ENCODE data around the gene FBF1.

FBF1 gene

GRCh38 chr17:75945211-75945610, 4.4 kb upstream of the FBF1 start:
- DNase-seq, result no peak

DNA sequence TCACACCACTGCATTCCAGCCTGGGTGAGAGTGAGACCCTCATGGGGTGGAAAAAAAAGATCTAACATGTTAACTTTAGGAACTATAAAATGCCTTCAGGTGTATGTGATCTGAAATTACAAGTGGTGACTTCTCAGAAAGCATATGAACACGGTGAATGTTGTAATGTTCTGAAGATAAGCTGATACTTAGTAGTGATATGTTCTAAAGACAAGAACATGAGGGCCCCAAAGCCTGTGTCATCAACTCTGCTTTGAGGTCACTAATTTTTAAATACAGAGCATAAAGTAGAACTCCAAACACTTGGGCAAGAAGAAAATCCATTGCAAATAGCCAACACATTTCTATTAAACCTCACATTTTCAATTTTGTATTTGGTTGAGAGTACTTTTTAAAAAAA, 2.6 kb upstream of the FBF1 start:
- no peak for DNase-seq

DNA sequence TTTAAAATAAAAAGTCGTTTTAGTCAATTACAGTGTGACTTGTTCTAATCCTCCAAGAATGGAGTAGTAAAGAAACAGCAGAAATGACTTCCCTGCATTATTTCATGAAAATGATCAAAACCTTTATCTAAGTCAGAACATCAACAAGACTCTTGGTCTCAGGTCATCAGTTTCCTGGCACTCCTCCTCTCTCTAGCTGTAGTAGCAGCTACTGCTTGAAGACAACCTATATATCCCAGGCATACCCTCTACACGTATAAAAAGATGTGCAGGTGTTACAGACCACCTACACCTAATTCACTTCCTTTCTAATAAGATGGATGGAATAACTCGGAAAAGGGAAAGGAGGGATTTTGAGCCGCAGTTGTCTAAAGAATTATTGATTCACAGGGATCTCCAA, 1.6 kb upstream of the FBF1 start:
- no peak for DNase-seq

DNA sequence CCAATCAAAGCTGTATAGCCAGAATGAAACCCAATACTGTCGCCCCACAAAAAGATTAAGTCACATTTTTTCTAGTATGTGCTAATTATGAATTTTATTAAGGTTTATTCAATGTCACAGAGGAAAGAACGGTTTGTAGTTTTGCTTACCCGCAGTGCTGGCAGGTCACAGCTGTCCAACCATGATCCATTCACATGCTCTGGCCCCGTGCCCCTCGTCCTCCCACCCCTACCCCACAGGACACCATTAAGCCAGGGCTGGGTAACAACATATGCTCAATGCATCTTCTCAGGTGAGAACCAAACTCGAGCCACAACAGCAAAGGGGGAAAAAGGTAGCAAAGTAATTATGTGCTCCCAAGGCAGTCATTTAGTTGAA, 589 bp upstream of the FBF1 start:
- DNase-seq, result no peak

GRCh38 chr17:75937652-75938051, 3.2 kb downstream of the FBF1 start:
- no peak for DNase-seq

DNA sequence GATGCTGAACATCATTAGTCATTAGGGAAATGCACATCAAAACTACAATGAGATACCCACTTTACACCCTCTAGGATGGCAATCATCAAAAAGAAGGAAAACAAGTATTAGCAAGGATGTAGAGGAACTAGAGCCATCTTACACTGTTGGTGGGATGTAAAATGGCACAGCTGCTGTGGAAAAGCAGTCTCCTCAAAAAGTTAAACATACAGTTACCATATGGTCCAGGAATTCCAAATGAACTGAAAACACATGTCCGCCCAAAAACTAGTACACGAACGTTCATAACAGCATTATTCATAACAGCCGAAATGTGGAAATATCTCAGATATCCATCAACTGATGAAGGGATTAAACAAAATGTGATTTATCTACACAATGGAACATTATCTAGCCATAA, 7.0 kb downstream of the FBF1 start:
- DNase-seq, result no peak

DNA sequence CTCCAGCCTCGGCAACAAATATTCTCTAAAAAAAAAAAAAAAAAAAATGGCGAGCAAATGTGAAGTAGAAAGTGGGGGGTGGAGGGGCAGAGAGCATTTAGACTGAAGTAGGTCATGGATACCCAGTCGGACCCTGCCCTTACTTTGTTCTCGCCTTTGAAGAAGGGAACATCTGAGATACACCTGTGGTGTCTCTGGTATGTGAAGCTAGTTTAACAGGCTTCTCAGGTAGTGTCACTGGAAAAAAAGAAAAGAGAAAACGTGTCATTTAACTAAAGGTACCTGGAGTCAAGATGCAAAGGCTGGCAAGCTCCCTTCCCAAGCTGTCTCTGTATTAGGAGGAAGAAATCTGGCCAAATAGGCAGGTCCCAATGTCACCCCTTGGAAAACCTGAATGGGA, 8.0 kb downstream of the FBF1 start:
- DNase-seq, result no peak

DNA sequence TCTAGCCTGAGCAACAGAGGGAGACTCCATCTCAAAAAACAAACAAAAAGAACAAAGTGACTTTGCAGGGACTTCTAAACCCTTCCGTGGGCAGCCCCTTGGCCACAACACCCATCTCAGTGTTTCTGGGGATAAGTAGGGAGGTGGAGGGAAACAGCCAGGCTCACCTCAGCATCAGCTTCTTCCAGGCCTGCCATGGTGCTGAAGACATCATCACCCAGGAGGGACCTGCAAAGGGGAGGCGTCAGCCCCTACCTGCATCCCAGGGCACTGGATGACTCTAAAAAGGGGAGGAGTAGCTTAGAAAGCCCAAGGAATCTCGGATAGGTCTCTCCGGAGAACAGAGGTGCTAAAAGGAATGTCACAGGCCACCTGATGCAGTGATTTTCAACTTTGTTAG, 9.8 kb downstream of the FBF1 start:
- no peak for DNase-seq

- DNase-seq, result peak in 1 of 2 experiments; percentile 33
Measured at GRCh38 chr17:75927286-75927922, 13.4 kb downstream of the FBF1 start.

DNA sequence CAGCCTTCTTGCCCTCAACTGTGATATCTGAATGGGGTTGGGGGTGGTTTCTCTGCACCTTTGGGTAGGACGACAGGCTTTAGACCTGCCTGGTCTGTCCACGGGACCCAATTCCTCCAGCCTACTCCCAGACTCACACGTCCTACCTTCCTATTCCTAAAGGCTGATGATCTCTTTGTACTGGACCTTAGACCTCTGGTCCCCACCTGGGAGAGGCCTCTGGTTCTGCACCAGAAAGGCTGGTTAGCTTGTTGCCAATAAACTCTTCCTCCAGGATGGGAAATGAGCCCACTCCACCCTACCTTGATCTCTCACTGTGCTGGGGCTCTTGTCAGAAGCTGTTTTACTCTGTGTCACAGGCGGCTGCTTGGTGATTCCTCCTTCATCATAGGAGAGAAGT, 14.4 kb downstream of the FBF1 start:
- DNase-seq, result no peak

- no peak for DNase-seq
Measured at GRCh38 chr17:75925912-75926311, 14.9 kb downstream of the FBF1 start.

DNA sequence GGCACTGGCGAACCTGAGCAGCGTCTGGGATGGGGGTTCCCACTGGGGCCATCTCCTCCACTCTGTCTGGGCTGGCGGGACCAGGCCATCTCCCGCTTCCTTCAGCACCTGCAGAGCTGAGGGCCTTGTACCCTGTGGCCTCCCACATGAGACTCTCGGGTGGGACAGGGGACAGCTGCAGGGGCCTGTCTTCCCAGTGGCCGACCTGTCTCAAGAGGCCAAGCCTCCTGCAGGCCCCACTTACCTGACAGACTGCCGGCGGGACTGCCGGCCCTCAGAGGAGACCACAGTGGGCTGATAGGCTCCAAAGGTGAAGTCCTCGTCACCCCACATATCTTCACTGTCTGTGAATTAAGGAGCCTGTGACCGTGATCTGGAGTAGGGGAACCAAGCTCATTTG, 15.7 kb downstream of the FBF1 start:
- no peak for DNase-seq

DNA sequence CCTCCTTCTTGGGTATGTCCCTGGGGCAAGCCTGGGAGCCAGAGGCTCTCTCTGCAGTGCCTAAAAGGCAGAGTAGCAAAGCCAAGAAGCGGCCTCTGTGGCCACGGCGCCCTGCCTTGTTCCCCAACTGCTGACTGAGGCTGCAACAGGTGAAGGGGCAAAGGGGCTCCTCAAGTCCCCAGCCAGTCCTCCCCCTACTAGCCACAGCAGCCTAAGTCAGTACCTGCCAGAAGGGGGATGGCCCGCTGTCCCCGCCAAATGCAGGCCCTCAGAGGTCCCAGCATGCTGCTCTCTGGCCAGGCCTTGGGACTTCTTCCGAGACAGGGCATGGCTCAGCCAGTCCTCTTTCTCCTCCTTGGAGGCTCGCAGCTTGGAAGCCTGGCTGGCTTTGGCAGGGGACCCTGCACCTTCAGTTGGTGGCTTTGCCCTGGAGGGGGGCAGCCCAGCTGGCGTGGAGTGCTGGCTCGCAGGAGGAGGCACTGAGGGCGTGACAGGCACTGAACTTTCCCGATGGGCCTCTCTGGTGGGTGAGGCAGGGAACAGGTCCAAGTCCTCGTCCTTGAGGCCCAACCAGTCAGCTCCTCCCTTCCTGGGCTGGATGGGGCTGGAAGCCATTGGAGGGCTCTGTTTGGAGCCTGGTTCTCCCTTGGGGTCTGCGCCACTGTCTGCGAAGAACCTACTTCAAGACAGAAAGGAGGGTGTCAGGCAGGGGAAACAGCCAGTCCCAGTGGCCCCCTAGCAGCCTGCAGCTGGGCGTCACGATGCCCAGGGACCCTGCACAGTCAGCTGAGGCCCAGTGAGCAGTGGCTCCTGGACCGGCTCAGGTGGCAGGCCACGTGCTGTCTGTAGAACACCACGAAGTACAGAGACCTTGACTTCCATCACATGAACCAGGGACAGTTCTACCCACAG, 17.6 kb downstream of the FBF1 start:
- DNase-seq, result no peak

DNA sequence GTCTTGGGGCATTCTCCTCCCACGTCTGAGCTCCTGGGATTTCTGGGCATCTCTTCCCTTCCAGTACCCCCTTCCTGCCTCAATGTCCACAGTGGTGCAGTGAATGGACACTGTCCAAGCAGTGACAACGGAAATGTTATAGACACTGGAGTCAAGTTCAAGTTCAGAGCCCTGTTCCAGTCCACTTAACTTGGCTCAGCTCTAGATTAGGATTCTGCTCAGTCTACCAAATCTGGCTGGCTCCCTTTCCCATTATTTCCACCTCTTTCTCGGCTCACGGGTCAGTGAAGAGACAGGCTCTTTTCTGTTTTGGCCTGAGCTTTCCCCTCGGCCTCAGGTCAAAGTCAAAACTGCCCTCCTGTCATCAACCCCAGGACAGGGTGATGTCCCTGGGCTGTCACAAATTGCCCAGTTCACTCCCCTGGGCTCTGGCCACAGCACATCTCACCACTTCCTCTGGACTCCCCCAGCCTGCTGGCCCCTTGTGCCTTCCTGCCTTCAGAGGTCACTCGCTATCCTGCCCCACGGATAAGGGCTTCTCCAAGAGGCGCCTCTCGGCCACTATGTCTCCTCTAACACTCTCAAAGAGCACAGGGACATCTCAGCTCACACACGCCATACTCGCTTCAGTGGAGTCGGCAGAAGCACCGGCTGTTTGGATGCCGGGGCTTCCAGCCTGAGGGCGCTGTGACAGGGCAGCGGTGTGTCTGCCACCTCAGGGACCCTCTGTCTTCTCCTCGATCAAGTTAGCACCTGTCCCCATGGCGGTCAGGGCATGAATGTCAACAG, 18.5 kb downstream of the FBF1 start:
- no peak for DNase-seq

DNA sequence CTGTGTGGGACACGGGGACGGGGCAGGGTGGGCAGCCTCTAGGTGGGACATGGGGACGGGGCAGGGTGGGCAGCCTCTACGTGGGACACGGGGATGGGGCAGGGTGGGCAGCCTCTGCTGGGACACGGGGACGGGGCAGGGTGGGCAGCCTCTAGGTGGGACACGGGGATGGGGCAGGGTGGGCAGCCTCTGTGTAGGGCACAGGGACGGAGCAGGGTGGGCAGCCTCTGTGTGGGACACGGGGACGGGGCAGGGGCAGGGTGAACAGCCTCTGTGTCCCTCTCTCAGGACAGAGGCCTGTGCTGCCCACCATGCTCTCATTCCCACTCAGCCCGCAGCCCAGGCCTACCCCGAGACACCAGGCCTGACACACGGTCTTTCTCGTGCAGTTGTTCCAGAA, 19.2 kb downstream of the FBF1 start:
- no peak for DNase-seq

GRCh38 chr17:75920045-75920560, 20.7 kb downstream of the FBF1 start:
- no peak for DNase-seq

DNA sequence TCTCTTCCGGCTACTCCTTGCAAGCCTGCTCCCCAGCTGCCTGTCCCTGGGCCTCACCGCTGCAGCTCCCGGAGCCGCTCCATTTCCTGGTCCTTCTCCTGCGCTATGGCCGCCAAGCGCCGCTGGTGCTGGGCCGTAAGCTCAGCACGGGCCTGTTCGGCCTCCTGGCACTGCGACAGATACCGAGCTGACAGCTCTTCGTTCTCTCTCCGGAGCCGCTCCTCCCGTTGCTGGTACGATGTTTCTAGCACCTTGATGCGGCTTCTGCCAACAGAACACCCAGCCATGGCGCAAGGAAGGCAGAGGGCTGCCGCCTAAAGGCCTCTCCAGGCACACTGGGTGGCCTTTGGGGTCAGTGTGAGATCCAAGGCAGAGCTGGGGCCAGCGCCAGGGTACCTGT, 21.2 kb downstream of the FBF1 start:
- no peak for DNase-seq

- no peak for DNase-seq
Measured at GRCh38 chr17:75917917-75918445, 22.9 kb downstream of the FBF1 start.

DNA sequence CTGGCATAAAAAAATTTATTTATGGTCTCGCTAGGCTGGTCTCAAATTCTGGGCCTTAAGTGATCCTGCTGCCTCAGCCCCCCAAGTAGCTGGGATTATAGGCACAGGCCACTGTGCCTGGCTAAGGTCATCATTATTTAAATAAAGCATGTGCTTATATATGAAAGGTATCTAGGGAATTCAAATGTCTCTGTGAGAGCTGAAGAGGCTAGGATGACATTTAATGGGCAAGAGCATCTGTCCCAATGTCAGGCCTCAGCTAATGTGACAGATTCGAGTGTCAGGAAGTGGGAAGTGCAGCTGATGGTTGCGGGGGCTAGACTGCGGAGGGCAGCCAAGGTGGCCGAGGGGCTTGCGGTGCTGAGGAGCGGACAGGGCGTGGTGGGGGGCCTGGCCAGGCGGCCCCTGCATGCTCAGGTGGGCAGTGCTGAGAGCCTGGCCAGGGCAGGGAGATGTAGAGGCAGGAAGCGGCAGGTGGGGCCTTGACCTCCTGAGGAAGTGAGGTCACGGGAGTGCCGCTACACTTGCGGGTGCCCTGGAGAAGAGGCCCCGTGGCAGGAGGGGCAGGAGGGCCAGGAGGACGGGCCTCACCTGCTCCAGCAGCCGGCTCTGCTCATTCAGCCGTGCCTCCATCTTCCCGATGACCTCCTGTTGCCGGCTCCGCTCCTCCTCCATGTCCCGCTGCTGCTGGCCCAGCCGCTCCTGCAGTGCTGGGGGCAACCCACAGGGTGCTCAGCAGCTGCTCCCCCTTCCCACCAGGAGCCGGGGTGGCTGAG, 23.5 kb downstream of the FBF1 start:
- no peak for DNase-seq

GRCh38 chr17:75915268-75915667, 25.6 kb downstream of the FBF1 start:
- no peak for DNase-seq

DNA sequence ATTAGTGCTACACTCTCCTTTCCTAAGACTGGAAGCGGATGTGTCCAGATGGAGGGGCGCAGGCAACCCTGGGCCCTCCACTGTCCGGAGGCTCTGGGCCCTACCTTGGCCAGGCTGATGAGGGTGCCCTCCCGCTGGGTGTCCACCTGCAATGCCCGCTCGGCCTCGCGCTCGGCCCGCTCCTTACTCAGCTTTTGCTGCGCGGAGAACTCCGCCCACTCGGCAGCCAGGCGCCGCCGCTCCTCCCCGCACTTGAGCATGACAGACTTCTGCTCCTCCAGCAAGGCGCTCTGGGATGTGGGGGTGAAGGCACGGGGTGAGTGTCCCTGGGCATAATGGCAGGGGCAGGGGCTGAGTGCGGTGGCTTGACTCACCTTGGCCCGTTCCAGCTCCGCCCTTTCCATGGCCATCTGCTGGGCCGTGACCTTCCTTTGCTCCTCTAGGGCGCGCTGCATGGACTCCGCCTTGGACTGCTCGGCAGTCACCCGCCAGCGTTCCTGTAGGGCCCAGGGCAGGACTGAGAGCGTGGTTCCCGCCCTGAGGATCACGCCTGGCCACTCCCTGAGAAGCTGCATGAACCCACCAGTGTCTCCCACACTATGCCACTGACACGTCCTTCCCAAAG, 26.1 kb downstream of the FBF1 start:
- DNase-seq, result no peak

Measured in NCI-H1930 (cell line).